Epidermal melanocyte (primary cell): ENCODE results near the gene NAT14.

ENCODE experiments used
- DNase-seq: peaks from one replicate; pipeline ENCODE4 v3.0.0; 2011; ENCODE audit warnings: low spot score; ENCODE audit not compliant: insufficient read length

Gene NAT14

DNA sequence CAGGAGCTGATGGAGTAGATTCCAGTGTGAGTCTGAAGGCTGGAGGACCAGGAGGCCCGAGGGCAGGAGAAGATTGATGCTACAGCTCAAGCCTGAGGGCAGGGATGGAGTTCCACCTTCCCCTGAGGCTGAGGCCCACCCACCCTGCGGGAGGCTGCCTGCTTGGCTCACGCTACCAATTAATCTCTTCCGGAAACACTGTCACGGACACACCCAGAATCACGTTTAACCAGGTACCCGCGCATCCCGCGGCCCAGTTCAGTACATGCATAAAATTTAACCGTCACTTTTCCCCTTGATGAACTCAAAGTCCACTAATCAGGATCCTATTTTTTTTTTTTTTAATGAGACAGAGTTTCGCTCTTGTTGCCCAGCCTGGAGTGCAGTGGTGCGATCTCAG lies 13.7 kb upstream of the NAT14 start:
- DNase-seq = no peak

DNA sequence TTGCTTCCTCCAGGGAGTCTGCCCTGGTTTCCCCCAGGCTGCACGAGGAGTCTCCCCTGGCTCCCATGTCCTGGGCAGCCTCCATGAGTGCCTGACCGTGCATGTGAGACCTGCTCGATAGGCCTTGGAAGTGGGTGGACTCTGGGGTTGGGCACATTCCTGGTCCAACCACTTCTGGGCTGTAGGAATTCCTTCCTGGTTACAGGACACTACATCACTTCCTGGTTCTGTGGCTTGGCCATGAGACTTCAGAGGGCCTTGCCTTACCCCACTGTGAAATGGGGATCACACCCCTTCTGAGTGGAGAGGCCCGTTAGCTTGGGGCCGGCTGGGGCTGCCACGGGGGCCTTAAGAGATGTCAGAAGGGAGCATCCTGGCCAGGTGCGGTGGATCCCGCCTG lies 12.5 kb upstream of the NAT14 start:
- no peak for DNase-seq

DNA sequence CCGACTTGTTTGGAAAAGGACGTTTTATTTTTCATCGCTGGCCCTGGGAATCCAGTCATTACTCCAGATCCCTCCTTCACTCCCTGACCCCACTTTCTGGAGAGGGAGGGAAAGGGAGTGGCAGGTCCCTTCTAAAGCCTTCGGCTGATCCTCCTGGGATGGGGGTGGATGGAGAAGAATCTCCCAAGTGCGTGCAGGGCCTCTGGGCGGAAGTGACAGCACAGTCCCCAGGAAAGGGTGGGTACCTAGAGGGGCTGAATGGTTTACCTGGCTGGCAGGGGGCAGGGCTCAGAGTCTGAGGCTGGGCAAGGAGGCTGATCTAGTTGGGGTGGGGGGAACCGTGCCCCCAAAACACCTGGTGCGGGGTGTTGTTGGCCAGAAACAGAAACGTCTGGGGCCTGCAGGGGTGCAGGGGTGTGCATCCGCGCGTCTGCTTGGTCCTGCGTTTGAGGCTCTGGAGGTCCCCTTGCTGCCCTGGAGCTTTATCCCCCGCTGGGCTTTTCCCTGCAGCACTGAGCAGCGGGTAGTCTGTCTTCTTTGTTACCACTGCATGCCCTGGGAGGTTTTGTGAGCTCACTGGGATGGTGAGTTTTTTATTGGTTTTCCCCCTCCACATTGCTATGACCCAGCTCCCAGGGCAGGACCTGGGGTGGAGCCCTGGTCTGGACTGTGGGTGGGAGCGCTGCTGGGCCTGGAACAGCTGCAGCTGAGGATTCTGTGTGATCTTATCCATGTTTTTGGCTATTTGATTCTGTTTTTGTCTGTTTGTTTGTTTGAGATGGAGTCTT lies 11.6 kb upstream of the NAT14 start:
- DNase-seq = no peak

DNA sequence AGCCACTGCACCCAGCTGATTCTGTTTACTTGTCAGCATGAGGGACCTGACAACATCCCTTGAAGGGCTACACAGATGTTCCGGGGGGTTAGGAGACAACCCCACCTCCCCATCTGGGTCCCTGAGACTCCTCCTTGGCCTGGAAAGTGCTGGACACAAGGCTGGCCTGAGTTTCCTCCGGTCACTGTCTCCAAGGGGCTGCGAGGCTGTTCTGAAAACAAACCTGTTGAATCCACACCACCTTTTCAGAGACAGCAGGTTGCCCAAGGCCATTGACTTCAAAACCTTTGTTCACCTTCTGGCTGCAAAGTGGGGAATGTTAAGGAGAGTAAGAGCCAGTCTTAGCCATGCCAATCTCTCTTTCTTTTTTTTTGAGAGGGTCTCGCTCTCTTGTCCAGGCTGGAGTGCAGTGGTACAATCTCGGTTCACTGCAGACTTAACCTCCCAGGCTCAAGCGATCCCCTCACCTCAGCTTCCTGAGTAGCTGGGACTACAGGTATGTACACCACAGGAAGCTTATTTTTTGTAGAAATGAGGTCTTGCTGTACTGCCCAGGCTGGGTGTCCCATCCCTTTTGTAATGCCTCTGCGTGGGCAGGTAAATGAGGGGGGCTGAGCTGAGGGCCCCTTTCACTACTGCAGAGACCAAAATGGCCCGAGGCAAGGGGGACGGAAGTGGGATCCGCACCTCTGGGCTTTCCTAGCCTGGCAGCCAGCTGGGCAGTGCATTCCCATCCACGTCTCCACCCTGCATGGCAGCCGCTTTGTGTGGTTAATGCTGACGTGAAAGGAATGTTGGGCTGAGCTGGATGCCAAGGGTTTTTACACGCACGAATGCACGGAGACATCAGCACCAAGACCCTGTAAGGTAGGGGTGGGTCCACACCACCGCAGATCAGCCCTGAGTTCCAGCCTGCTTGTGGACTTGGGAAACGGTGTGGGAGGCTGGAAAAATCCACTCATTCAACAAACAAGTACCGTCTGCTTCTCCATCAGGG lies 10.4 kb upstream of the NAT14 start:
- DNase-seq = no peak

GRCh38 chr19:55476100-55476775 lies 8.8 kb upstream of the NAT14 start, which contains the start of gene ZNF628:
TSS of gene ZNF628 (plus strand) at chr19:55476617. CDS start at chr19:55479911, 3,294 bp downstream.
- peak; percentile 100 for DNase-seq

DNA sequence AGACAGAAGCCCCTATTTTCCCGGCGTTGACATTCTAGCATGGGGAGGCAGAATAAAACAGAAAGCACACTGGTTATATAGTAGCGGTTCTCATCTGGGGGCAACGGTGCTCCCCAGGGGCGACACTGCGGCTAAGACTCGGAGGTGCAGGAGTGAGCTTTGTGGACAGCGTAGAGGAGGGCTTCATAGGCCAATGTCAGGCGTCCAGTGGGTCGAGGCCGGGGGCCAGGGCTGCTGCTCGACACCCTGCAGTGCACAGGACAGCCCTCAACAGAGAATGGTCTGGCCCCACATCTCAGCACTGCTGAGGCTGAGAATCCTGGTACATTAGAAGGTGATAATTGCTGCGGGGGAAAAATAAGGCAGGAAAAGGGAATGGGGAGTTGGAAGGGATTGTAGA lies 7.1 kb upstream of the NAT14 start:
- DNase-seq = no peak

GRCh38 chr19:55478364-55478763 lies 6.6 kb upstream of the NAT14 start:
- no peak for DNase-seq

- DNase-seq = no peak
Measured at GRCh38 chr19:55479045-55479444, 5.9 kb upstream of the NAT14 start.

DNA sequence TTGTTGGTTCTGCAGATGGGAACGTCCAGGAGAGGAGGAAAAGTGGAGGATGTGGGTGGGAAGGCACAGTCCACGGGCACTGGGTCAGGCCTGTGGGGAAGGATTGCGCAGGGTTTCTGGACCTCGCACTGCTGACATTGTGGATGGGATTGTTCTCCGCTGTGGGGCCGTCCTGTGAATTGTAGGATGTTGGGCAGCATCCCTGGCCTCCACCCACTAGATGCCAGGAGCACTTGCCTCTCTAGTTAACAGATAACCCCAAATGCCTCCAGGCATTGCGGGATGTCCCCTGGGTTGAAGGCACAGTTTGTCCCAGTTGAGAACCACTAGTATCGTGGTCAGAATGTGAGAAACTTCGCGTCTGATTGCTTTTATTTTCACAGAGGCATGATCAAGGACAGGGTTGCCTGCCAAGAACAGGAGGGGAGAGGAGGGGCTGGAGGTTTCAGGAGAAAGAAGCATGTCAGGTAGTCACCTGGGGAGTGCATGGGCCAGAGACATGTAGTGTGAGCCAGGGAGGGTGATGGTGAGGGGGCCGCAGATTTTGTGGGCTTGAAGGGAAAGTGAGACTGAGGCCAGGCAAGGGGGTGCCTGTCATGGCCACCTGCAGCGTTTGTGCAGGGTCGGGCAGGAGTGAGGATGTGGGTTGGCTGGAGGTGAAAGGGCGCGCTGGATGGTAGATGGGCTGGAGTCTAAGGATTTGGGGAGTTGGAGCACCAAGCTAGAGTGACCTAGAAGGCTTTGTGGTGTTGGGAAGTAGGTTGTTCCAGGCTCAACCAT lies 5.3 kb upstream of the NAT14 start:
- DNase-seq = no peak

- no peak for DNase-seq
Measured at GRCh38 chr19:55481148-55481793, 3.7 kb upstream of the NAT14 start.

DNA sequence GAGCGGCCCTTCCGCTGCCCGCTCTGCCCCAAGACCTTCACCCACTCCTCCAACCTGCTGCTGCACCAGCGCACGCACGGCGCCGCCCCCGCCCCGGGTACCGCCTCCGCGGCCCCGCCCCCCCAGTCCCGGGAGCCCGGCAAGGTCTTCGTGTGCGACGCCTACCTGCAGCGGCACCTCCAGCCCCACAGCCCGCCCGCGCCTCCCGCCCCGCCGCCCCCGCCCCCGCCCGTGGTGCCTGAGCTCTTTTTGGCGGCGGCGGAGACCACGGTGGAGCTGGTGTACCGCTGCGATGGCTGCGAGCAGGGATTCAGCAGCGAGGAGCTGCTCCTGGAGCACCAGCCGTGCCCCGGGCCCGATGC lies 3.2 kb upstream of the NAT14 start:
- no peak for DNase-seq

- no peak for DNase-seq
Measured at GRCh38 chr19:55482156-55482961, 2.6 kb upstream of the NAT14 start.

DNA sequence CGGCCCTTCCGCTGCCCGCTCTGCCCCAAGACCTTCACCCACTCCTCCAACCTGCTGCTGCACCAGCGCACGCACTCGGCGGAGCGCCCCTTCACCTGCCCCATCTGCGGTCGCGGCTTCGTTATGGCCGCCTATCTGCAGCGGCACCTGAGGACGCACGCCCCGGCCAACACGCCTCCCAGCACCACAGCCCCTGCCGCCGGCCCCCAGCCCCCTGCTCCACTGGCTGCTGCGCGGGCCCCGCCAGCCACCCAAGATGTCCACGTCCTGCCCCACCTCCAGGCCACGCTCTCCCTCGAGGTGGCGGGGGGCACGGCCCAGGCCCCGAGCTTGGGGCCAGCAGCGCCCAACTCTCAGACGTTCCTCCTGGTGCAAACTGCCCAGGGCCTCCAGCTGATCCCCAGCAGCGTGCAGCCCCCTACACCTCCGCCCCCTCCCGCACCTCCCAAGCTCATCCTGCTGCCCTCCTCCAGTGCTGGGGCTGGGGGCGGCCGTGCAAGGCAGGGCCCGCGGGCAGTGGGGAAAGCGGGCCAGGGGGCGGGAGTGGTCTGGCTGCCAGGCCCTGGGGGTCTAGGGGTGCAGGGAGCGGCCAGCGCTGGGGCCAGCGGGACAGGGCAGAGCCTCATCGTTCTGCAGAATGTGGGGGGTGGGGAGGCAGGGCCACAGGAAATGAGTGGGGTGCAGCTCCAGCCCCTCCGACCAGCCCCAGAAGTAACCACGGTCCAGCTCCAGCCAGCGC lies 1.9 kb upstream of the NAT14 start:
- no peak for DNase-seq

DNA sequence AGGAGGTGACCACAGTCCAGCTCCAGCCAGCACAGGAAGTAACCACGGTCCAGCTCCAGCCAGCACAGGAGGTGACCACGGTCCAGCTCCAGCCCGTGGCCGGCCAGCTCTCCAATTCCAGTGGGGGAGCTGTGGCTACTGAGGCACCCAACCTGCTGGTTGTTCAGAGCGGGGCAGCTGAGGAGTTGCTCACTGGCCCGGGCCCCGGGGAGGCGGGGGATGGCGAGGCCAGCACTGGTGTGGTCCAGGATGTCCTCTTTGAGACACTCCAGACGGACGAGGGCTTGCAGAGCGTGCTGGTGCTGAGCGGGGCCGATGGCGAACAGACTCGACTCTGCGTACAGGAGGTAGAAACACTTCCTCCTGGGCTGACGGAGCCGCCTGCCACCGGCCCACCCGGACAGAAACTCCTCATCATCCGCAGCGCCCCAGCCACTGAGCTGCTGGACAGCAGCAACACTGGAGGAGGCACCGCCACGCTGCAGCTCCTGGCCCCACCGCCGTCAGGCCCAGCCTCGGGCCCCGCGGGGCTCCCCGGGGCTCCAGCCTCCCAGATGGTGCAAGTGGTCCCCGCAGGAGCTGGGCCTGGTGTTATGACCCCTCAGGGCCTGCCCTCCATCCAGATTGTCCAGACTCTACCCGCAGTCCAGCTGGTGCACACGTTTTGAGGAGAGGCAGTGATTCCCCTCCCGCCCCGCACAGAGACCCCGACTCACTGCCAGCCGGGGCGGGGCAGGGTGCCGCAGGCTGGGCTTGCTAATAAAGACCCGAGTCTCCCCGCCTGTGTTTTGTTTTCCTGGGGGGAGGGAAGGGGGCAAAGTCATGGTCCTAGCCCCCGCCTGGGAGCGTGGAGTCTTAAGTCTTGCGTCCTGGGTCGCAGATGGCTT lies 1.0 kb upstream of the NAT14 start:
- no peak for DNase-seq

GRCh38 chr19:55485439-55486011 lies 537 bp downstream of the NAT14 start:
- DNase-seq = no peak

DNA sequence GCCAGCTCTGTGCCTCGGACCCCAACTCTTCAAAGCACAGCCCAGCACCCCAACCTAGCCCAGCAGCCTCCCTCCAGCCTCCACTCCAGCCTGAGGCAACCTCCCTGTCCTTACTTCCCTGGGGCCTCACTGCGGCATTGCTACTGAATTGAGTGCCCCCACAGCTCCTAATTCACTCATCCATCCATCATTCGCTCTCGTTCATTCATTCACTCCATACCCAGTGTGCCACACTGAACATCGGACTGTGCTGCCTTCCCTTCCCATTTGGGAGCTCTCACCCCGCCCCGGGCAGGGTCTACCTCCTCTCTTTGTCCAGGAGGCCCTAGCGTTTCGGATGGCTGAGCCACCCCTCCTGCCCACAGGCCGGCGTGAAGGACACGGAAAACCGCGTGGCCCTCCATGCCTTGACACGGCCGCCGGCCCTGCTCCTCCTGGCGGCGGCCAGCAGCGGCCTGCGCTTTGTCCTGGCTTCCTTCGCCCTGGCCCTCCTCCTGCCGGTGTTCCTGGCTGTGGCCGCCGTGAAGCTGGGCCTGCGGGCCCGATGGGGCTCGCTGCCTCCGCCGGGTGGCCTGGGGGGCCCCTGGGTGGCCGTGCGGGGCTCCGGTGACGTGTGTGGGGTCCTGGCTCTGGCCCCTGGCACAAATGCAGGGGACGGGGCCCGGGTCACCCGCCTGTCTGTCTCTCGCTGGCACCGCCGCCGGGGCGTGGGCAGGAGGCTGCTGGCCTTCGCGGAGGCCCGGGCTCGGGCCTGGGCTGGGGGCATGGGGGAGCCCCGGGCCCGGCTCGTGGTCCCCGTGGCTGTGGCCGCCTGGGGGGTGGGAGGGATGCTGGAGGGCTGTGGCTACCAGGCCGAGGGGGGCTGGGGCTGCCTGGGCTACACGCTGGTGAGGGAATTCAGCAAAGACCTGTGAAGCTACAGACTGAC lies 1.3 kb downstream of the NAT14 start:
- no peak for DNase-seq
